Measurements from ENCODE around the gene TOM1L2.

Gene TOM1L2

DNA sequence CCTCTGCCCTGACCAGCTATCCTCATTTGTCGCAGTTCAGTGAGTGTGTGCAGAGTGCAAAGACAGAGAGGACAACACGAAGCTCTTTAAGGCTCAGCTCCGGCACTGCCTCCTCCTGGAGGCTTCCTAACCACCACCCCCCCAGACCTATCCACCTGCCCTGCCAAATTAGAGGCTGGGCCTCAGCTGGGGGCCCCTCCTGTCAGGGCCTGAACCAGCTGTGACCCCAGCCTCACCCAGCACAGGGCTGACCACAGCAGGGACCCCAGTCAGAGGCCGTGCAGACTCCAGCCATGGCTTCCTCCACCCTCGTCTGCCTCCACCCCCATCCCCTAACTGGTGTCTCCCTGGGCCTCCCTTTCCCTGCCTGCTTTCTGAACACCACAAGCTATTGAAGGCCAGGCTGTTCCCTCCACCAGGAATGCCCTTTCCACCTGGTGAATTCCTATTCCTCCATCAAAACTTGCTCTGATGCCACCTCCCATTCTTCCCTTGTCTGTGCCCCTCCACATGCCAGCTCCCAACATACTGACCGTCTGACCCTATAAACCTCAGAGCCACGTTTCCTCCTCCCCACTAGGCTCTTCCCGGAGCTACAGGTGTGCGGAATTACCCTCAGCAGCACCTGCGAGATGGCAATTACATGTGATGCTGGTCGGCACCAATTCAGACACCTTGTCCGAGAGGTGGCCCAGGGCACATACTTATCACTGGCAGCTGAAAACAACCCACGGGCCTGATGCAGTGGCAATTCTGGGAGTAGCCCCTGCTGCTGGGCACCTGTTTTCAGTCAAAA lies 144.2 kb downstream of the TOM1L2 start:
- no peak for DNase-seq

DNA sequence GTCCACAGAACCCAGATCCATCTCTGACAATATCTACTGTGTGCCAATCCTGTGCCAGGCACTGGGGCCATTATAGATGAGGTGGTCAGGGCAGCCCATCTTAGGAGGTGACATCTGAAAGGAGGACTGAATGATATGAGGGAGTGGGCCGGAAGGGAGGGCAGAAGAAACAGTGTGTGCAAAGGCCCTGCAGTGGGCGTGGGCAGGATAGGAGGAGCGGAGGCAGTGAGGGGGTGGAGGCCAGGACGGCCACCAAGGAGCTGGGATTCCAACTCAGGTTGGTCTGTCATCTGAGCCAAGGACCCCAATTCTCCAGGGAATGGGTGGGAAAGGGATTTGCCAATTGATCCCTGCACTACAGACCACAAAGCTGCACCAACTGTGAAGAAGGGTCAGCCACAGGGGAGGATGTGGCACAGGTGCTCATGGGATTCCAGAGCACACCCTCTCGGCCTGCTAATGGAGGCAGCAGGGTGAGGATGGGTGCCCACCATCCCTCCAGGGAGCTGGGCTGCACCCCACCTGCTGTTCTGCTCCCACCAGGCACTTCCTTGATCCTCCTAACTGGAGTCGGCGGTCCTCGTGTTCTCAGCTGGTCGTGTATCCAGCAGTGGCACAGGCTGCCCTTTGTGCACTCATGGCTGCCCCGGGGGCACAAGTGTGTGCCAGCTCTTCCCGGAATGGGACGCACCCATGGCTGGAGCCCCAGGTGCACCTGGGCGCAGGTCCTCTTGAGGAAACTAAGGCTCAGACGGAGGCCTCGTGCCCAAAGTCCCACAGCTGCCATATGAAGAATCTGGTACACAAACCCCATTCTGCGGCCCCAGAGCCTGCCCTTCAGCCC lies 145.0 kb downstream of the TOM1L2 start:
- DNase-seq: no peak

DNA sequence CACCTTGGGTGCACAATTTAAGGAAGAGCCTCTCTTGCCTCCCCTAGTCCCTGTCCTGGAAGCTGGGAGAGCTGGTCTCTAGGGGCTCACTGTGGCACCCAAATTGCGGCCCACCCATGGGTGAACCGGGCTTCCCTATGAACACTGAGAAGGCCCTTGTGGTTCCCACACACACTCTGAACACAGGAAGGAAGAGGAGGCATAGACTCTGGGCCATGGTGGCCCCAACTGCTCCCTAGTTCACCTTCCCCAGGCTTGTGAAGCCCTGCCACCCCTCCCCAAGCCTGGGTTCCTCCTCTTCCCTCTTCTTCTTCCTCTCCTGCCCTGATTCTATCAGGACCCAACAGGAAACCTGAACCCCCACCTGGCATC lies 145.9 kb downstream of the TOM1L2 start:
- no peak for DNase-seq

DNA sequence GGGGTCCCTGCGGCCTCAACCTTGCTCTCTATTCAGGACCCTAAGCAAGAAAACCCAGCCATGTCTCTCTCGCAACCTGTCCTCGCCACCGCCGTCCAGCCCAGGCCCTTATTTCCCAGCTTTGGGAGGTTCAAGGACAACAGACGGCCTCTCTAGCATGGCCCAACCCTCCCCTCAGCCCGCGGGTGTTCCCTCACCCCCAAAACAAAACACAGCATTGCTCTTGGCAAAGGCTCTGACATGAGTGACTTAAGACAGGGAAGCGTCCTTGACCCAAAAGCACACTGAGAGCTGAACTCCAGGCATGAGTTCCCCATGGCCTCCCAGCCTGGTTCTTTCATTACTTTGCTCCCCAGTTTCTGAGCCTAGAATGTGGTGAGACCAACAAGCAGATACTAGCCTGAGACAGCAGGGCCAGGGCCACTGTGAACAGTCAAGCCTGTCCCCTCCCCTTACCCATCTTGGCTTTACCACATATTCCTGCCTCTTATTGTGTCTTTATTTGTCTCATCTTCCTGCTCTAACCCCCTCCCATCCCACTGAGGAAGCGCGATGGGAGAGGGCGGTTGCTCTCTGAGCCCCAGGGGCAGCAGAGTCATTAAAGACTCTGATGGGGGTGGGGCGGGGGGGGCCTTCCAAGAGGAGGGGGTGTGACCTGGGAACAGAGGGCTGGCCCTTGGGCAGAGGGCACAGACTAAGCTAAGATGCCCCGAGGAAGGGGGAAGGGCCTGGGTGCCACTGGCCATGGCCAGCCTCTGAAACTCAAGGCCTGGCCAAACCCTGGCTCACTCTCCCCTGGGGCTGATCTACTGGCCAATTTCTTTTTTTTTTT lies 147.2 kb downstream of the TOM1L2 start:
- DNase-seq: no peak

DNA sequence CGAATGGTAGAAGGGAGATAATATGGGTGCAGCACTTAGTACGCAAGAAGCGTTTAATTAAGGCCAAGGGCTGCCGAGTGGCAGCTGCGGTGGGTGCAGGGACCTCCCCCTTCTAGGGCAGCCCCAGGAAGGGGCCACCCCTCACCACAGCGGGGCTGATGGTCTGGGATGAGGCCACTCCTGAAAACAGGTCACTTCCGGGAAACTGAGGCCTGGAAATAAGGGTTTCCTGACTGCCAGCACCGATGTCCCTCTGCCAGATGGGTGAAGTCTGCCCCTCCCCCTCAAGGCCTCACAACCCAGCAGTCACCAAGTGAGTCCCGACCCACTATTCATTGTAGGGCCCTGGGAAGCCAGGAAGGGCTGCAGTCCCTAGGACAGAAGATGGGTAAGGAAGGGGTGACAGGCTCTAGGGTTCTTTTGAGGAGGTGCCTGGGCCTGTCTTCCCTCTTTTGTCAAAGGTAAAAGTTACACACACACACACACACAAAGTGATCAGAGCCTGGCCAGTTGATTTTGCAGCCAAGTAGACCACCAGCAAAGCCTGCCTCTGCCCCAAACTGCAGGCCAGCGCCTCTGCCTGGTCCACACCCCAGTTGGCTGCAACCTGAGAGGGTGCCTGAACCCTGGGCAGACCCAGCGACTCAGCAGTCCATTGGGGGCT lies 147.9 kb downstream of the TOM1L2 start:
- no peak for DNase-seq

DNA sequence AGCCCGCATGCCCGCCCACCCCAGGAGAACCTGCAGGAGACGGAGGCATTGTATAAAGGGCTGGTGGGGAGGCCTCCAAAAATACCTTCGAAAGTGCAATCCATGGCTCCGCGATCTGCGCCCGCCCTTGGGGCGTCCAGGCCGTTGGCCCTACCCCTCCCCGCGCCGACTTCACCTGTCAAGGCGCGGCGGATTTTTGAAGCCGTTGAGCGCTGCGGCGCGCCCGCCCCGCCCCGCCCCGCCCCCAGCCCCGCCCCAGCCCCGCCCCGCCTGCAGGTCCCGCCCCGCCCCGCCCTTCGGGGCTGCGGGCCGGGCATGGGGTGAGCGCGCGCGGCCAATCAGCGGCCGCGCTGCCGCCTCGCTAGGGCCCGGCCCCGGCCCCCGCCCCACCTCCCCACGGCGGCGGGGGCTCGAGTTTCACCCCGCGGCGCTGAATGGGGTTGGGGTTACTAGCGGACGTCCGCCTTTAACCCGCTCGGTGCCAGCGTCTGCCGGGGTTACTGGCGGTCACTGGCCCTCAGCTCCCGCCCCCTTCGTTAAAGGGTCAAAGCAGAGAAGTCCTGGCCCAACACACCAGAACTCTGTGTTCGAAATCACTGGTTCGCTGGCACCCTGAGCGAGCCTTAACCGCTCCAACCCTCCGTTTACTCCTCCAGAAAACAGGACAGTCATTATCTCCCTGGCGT lies 148.6 kb downstream of the TOM1L2 start:
- peak; percentile 85 for DNase-seq

DNA sequence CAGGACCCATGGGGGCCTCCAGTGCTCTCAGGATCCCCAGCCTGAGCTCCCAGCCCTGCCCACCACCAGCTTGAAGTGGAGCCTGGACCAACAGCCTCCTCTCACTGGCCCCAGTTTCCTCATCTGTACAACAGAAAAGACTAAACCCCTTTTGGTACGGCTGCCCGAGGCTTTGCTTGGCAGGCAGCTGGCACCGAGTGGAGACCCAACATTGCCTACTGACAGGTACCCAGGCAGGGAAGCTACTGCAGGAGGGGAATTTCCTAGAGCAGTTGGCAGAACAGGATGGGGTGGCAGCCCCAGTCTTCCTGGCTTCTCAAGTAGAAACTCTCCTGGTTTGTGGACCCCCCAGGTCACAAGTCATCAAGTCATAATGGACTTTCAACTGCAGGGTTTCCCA lies 149.6 kb downstream of the TOM1L2 start:
- DNase-seq: no peak

DNA sequence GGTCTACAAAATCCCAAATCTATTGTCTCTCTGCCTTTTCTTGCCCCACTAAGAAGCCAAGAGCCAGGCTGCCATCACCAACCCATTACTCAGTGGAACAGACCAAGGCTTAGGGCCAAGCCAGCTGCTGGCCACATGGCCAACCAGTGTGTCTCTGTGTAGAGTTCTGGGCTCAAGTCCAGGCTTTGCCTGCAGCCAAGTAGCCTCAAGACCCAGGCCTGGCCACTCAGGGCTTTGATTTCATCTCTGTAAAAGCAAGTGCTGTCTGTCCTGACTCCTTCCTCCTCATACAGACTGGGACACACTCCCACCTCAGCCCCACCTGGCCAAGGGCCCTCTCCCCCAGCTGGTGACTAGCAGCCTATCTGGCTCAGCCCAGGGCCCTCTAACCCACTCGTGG lies 150.0 kb downstream of the TOM1L2 start:
- DNase-seq: no peak

DNA sequence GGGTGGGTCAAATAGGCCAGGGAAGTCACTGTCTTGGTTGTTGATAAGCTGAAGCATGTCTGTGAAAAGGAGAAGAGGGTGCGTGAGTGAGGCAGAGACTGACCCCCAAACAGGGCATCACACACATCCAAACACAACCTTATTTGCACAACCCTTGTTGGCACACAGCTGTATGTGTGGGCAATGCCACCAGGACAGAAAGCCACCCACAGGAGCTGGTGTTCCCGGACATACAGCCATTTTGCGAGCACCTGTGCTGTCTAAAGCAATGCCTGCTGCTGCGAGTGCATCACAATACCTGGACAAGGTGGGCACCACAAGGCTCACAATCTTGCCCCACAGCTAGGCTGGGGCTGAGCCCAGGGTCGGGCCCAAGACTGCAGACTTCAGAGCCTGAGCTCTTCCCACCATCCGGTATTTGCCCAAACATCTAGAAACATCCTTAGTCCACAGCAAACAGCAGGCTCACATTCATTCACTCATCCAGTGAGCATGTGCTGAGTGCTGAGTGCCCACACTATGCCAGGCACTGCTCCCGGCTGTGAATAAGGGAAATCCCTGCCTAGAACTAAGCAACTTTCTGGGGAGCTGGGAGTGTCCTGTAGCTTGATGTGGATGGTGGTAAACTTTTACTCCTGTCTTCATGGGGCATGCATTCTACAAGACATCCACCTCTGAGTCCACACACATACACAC lies 151.6 kb downstream of the TOM1L2 start:
- DNase-seq: no peak

DNA sequence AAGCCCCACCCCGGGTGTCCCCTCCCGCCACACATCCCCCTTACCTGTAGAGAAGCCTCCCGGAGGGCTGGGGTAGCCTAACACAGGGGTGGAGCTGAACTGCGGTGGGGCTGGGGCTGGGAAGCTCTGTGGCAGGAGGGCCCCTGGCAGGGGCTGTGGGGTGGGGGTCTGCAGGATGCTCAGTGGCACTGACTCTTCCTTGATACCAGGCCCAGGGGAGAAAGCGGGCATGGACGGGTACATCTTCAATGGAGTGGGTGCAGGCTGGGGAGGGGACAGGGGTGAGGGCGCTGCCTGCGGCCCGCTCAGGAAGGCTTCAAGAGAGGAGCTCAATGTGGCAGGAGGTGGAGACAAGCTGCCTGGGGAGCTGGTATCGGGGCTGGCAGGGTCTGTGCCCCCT lies 152.2 kb downstream of the TOM1L2 start:
- DNase-seq: no peak

DNA sequence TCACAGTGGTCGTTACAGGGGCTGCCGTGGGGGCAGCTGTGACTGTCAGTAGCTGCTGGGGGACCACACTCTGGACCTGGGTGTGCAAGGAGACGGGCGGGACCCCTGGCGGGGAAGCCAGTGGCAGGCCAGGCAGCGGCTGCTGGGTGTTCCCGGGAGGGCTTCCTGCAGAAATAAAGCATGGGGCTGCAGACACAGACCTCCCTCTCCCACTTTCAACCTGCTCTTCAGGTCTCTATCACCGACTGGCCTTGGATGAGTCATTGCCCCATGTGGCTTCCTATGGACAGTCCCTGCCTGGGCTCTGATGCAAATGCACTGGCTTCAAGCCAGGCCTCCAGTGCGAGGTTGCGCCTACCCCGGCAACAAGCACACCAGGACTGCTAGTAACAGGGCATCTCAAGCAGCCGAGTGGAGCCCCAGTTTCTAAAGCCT lies 152.6 kb downstream of the TOM1L2 start:
- DNase-seq: peak; percentile 86

DNA sequence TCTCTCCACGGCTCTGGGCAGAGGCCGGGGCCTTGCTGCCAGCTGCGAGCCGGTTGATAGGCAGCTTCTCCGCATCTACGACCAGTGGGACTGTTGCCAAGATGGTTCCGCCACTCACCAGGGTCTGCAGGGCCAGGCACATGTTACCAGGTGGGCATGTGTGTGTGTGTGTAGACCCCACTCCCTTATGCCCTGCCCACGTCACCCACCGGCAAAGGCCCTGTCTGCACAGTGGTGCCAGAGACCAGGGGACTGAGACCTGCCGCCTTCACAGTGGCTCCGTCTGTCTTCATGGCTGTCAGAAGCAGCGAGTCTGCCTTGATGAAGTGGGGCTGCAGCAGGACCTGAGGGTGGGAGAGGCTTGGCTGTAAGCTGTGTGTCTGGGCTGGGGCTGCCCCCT lies 153.1 kb downstream of the TOM1L2 start:
- DNase-seq: no peak

DNA sequence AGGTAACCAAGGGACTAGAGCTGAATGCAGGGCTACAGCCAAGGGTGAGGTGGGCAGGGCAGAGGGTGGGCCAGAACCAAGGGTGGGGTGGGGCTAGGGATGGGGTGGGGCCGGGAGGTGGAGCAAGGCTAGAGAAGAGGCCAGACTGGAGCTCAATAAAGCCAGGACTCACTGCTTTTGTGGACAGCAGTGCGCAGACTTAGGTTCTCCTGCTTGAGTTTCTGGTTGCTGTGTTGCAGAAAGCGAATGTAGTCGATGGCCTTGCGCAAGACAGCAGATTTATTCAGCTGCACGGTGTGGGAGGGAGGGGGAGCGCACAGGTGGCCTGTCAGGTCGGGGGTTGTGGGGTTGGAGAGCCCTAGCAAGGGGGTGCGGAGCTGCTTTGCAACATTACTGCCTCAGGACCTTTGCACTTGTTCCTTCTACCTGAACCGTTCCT lies 154.1 kb downstream of the TOM1L2 start:
- no peak for DNase-seq

DNA sequence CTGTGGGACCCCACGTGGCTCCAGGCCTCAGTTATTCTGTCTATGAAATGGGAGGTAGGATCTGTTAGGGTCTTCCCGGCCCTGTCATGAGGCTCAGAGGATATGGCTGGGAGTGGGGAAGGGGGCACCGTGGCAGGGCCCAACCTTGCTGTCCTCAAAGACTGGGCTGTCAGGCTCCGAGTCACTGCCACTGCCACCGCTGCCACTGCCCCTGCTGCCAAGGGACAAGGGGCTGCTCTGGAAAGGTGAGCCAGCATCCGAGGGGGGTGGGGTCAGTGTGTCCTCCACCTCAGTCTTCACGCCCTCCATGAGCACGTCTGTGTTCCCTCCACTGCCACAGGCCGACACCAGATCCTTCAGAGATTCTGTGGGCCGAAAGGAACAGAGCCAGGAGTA lies 154.7 kb downstream of the TOM1L2 start:
- no peak for DNase-seq

DNA sequence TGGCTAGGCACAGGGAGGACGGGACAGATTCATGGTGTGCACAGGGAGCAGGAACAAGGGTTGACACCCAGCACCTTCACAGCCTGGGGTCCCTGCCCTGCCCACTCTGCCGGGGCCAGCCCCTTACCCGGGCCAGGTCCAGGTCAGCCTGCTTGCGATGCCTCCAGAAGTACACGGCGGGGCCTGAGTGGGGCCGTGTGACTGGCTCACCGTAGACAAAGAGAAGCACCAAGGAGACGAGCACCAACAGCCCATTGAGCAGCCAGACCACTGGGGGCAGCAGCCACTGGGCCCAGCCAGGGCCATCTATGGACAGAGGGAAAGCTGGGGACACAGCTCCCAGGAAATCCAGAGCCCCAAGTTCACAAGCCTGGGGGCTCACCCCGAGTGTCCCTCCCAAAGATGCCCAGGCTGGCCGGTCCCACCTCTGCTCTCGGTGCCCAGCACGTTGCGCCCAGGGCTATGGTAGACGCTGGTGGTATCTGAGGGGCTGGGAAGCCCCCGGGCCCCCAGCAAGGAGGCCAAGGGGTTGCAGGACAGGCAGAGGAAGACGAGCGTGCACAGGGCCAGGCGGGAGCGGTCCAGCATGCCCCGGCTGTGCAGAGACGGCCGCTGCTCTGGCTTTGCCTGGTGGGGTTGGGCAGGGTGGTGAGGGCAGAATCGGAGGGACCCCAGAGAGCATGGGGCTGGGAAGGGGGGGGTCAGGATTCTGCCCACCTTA lies 155.2 kb downstream of the TOM1L2 start:
- DNase-seq: no peak

DNA sequence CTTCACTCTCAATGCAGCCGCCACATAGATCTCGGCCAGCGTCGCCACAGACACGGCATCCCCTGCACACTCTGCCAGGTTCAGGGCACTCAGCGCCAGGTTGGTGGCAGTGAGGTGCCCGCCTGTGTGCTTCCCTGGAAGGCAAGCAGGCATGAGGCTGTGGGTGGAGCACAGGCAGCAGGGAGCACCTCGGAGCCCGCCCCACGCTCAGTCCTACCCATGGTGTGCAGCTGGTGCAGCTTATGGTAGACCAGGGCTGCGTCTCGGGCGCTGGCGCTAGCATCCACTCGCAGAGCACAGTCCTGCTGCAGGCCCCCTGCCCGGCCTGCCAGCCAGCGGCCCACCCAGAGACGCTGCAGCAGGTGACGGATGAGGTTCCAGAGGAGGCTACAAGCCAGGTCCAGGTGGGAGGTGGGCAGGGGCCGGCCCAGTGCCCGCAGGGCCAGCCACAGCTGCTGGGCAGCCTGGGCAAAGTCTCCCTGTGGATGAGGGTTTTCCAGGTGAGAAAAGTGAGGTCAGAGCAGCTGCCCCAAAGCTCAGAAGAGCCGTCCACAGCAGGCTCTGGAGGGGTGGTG lies 155.9 kb downstream of the TOM1L2 start:
- DNase-seq: no peak

DNA sequence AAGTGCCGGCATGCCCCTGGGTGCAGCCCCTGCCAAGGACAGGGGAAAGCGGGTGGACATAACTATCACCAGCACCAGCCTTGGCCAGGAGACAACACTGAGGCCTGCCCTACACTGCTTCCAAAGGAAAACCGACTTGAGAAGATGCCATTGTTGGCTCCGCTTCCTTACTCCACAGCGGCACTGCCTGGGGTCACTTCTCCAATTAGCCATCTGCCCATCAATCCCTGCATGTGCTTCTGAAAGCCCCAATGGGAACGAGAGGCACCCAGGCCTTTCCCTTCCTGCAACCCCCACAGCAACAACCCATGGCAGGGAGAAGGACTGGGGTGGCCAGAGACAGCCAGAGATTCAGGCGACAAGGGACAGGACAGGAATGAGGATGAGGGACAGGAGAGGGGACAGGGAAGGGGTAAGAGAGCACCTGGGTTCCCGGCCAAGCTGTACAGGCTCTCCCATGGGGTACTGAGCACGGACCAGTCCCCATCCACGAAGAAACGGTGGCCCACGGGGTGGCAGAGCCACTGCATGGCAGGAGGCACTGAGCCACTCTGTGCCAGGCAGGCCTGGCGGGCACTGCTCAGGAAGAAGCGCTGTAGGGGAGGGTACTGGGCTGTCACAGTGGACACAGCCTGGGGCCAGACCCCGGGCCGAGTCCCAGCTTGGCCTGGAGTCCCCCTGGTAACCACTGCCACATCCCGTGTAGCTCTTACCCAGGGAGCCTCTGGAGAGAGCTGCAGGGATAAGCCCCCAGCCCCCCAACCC lies 156.6 kb downstream of the TOM1L2 start:
- no peak for DNase-seq

DNA sequence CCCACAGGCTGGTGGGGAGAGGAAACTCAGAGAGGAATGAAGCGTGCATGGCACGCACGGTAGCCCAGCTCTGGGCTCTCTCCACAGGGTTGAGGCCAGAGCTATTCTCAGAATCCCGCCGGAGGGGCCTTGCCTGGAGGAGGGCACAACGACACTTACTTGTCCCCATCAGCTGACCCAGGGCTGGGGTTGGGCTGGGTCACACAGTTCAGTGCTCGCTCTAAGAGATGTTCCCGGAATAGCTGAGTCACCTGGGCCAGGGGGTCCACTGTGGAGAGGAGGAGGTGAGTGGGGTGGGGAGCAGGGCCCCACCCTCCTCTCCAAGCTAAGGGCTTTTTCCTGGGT lies 157.2 kb downstream of the TOM1L2 start:
- DNase-seq: no peak

DNA sequence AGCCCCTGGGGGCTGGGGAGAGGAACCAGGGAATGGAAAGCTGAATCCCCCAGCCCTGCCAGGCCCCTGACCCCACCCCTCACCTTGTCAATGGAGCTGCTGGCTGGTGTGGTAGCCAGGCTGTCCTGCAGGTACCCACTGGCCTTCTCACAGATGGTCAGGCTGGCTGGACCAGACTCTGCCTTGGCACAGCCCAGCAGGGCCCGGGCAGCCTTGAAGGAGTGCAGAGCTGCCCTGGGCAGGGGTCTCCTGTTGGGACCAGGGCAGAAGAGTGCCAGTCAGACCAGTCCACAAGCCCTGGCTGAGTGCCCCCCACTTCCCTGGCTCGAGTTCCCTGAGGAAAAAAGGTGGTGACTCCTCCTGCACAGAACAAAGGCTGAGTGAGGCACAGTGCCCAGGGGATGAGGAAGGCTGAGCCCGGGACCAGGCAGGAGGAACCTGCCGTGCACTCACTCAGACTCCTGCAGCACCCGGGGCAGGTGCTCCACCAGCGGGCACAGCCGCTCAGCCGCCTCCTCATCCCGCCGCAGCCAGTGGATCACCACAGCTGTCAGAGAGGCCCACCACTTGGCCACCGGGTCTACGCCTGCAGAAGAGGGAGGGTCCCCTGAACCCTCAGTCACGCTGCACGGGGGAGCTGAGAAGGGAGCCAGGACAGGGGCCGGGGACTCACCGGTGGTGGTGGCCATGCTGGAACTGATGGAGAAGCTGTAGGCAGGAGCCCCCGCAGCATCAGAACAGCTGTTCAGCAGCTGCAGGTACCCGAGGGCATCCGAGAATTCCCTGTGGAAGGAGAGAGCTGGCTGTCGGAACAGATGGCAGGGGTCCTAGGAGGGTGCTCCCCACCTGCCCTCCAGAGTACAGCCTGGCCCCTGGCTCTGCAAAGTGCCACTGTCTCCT lies 157.8 kb downstream of the TOM1L2 start:
- DNase-seq: no peak

Data from activated CD8-positive, alpha-beta memory T cell treated with anti-CD3 and anti-CD28 coated beads for 24 hours (primary cell).